ENCODE data around the gene LYPD1. TPM values are rescaled to one million over a fixed set of nuclear protein-coding genes. Genes with fewer than 3 reads are reported as not detected.

LYPD1 gene
- total and polyA plus RNA-seq, 2 experiments from 2014 or later = 1.5 to 4.2 TPM

- no peaks in the 10 kb centered on the region for H3K27me3 ChIP-seq (ENCODE audit: insufficient read depth)
- H3K36me3 ChIP-seq (ENCODE audit: insufficient read depth) = no peaks in the 10 kb centered on the region
- ATAC-seq (no peak), DNase-seq (ENCODE audit: low spot score) (no peak)
- no peaks in the 10 kb centered on the region for H3K9me2 ChIP-seq (ENCODE audit: insufficient read depth)
- H3K27ac ChIP-seq (ENCODE audit: low read depth) = no peak overlapping the region
- no peaks in the 10 kb centered on the region for H3K9me3 Mint-ChIP-seq
- no peaks in the 10 kb centered on the region for H4K20me1 ChIP-seq (replicated peaks; ENCODE audit: insufficient read depth)
- no peak overlapping the region for H3K27ac Mint-ChIP-seq
- no peak overlapping the region for H3K4me2 ChIP-seq
- peaks cover 20% of the 10 kb centered on the region for H3K4me1 Mint-ChIP-seq
- peaks cover 9% of the 10 kb centered on the region for H3K27me3 Mint-ChIP-seq (ENCODE audit: insufficient read depth, low read depth, poor library complexity)
- H3K4me1 ChIP-seq (ENCODE audit: insufficient read depth) = peaks cover 9% of the 10 kb centered on the region
- H3F3A ChIP-seq (replicated peaks; ENCODE audit: low read depth) = no peaks in the 10 kb centered on the region
- H3K79me2 ChIP-seq (replicated peaks; ENCODE audit: insufficient read depth) = no peaks in the 10 kb centered on the region
- no peak overlapping the region for H3K4me3 ChIP-seq
- H3K36me3 Mint-ChIP-seq (ENCODE audit: low read depth) = no peaks in the 10 kb centered on the region
- 0 out of 2 replicates have a peak overlapping the region, but pooled peaks have one; percentile 23 for H2AFZ ChIP-seq
- TF ChIP-seq NANOG (IDR thresholded peaks at IDR 0.05; ENCODE audit: borderline replicate concordance) (no peak), EZH2phosphoT487 (IDR thresholded peaks at IDR 0.05; ENCODE audit: unreplicated experiment) (no peak), ZNF462 (CRISPR knock-in tag; IDR thresholded peaks at IDR 0.05) (no peak), CREB1 (CRISPR knock-in tag; IDR thresholded peaks at IDR 0.05; ENCODE audit: low read depth) (no peak), ETS1 (IDR thresholded peaks at IDR 0.05) (no peak), JUNB (IDR thresholded peaks at IDR 0.05; ENCODE audit: unreplicated experiment) (no peak), ZNF331 (CRISPR knock-in tag; IDR thresholded peaks at IDR 0.05; ENCODE audit: low read depth) (no peak), ZNF114 (CRISPR knock-in tag; IDR thresholded peaks at IDR 0.05) (no peak)
- H3K4me3 Mint-ChIP-seq = no peak overlapping the region
These were observed 23.4 kb downstream of the LYPD1 start for GRCh38 chr2:132646540-132647108.
